Activated naive CD4-positive, alpha-beta T cell treated with anti-CD3 and anti-CD28 coated beads, Interleukin-2, amount 50 U/mL, for 16 hours (primary cell): ENCODE data around the gene STX8.

Experiments
- DNase-seq: peaks from one replicate; pipeline ENCODE4 v3.0.0-alpha.2; 2020

The STX8 gene

GRCh38 chr17:9219631-9220397 lies 355.8 kb downstream of the STX8 start:
- no peak for DNase-seq

DNA sequence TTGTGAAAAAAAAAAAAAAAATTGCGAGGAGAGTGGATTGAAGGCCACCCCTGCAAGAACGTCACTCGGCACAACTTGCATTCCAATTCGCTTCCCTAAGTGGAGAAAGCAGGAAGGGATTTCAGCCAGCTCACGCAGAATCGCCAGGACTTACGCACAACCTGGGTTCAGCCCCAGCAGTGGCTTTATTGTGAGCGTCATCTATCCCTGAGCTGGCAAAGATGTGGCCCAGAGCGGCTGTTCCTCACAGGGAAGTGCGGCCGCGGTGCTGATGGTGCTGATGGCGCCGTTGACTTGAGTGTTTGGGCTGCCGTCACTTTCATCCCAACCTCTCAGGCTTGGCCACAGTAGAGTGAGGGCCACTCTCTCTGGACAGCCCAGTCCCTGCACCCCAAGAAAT lies 356.7 kb downstream of the STX8 start:
- DNase-seq: no peak

DNA sequence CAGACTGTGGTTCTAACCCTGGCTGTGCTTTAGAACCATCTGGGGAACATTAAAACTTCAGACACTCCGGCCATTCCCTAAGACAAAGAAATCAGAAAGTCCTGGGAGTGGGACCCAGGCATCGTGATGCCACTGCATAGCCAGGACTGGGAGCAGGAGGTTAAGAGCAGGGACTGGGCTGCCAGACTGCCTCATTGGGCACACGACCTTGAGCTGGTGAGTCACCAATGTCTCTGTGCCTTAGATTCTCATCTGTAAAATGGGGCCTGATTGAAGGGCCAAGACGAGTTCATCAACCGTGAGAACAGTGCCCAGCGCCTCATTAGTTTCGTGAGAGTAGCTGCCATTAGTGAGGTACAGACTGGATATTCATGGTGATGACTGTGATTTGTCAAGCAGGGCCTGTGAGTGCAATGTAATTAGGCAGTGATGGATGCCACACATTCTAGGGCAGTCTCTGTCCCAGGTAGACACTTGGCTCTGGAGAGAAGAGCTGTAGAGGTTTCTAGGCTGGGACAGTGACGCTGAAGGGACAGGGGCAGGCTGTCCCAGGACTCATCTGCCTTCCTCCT lies 357.5 kb downstream of the STX8 start:
- no peak for DNase-seq

DNA sequence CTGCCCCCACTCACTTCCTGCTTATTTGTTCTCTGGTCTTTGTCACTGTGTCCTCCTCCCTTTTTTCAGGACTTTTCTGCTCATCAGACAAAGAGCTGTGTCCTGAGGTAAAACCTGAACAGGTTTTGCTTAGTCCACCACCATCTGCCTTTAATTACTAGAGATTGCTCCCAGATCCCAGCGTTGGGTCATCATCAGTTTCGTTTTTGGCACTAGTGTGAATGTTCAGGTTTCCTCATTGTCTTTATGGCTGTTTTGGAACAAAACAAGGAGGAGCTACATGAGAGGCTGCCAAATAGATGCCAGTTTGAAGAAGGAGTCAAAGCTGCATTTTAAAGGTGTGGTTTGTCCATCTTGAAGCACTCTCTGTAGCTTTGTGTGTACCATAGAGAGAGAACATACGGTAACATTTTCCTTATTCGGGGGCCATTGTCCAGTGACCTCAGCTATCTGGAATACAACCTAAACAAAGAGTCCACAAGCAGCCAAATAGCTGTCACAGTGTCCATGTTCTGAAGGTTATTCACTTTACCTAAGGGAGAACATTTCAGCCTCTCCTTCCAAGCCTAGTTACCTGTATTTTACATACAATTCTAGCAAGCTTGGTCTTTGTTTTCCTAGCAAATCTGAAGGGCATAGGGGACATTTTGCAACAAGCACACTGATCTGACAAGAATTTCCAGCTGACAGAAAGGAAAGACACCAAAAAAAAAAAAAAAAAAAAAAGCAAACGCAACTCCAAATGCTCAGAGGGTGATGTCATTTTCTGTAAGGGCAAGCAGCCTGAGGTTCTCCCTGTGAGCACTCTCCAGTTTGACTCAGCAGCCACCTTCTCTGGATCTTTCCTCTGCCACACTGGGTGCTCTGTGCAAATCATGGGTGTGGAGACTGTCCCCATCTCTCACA lies 358.2 kb downstream of the STX8 start:
- no peak for DNase-seq

GRCh38 chr17:9215465-9215864 lies 360.2 kb downstream of the STX8 start:
- no peak for DNase-seq

DNA sequence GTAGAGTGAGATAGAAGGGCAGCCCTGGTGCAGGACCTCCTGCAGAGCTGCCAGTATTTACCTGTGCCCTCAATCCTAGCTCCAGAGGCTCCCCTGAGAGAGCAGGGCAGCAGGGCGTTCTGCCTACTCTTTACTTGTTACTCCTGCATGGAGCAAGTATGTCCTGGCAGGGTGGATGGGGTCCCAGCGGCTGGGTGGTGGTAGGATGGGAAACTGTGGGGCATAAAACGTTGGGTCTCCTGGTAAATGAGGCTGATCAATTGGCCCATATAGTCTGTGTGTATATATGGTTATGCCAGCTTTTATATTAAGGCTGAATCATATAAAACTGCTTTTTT lies 362.3 kb downstream of the STX8 start:
- DNase-seq: no peak

GRCh38 chr17:9212376-9213302 lies 363.0 kb downstream of the STX8 start:
- DNase-seq: no peak

DNA sequence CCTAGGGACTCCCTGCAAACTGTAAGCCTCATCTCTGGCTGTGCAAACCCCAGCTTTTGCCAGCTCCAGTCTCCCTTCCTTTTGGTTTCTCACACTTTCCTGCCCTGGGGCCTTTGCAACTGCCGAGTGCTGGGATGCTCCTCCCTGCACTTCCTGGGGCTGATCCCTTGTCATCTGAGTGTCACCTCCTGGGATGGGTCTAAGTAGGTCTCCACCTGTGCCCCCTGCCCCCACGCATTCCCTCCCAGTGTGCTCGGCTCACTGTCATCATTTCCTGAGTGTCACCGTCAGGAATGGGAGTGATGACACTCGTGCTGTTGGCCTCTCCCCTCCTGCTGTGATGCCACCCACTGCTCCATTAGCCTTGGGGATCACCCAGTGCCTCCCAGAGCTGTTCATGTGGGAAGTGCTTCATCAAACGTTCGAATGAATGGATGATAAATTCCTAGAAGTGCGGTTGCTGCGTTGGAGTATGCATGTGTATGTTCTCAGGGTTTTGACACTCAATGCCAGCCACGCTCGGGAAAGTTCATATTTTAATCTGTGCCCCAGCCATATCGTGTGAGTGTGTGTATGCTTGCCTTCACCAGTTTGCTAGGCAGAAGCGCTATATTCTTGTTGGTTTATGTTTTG lies 364.4 kb downstream of the STX8 start:
- no peak for DNase-seq

DNA sequence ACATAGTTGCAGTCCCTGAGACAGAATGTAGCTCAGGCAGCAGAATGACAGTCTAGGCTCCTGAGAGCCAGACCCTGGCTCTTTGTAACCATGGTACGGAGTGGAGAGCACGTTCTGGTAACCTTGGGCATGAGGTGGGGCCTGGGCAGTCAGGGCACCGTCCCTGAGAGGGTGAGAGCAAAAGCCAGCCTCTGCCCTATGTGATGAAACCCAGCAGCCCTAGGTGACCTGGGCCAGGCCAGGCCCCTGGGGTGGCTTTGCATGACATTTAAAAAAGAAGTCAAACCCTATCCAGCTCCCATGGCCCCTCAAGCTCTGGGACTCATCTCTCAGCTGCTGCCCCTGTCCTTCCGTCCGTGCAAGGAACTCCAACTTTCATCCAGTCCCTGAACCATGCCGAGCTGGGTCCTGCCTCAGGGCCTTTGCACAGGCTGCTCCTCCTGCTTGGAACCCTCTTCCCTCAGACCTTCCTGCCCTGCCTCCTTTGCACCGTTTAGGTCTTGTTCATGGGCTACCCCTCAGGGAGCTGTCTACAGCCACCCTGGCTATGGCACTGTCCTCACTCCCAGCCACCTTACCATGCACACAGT lies 365.7 kb downstream of the STX8 start:
- DNase-seq: no peak

DNA sequence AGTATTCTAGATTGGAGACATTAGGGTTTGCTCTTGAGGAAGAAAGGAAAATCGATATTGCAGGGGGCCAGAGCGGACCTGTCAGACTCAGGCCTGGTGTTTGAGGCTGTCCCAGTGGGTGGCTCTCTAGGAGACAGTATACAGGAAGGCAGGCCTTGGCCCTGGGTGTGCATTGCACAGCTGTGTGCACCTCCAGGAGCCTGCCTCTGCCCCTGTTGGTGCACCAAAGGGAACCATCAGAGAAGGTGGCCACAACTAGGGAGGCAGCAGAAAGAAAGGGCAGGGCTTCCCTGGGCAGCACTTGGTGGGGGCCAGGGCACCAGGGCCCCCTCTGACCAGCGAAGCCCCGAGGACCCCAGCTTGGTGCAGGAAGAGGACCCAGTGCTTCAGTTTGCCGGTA lies 366.3 kb downstream of the STX8 start:
- DNase-seq: no peak

- DNase-seq: no peak
Observed at GRCh38 chr17:9208381-9209105, 367.1 kb downstream of the STX8 start.

DNA sequence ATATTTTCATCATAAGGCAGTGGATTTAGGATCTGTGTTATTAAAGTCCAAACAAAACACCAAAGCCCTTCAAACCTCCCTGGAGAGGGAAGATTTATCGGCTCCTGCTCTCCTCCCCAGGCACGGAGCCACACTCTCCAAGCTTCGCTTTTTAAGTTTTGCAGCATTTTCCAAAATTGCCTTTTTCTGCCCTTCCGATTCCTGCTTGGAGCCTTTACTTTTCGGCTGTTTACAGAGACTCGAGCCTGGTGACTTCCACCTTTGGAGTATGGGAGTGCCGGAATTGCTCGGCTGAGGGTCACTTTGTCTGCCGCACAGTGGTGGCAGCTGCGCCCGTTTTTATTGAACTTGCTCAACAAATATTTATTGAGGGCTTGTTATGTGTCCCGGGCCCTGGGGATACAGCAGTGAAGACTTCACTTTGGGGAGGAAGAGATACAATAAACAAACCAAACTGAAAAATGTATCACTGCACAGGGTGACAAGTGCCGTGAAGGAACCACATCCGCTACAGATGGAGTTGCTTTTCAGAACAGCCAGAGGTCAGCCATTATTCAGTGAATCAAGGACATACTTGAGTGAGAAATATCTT lies 368.8 kb downstream of the STX8 start:
- no peak for DNase-seq

DNA sequence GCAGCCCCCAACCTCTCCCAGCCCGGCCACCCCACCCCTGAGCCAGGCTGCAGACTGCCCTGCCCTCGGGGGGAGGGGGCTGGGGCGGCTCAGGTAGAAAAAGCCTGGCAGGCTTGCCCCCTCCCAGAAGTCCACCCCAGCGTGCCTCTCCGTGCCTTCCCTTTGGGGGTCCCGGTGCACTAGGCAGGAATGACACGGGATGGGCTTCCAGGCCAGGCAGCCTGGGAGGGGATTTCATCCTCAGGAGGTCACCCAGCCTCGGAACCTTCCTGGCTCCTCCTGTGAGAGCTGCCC lies 369.3 kb downstream of the STX8 start:
- no peak for DNase-seq

- no peak for DNase-seq
Observed at GRCh38 chr17:9205520-9206409, 369.9 kb downstream of the STX8 start.

GRCh38 chr17:9204637-9205329 lies 370.8 kb downstream of the STX8 start:
- DNase-seq: no peak

- DNase-seq: no peak
Observed at GRCh38 chr17:9203771-9204425, 371.7 kb downstream of the STX8 start.

DNA sequence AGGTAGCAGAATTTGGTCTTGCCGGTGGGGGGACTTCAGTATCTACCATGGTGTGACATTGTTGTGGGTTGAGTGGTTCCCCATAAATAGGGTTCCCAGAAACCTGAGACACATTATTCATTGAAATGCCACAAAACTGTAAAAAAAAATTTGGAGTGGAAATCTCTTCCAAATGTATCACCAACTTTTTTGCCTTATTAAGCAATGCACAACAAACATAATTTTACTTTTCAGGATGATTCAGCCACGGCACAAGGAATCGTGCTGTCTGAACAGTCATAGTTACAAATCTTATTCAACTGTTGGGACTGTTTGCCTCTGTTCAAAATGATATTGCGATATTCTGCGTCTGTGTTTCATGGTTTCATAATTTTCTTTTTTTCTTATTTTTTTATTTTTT lies 373.1 kb downstream of the STX8 start:
- no peak for DNase-seq

DNA sequence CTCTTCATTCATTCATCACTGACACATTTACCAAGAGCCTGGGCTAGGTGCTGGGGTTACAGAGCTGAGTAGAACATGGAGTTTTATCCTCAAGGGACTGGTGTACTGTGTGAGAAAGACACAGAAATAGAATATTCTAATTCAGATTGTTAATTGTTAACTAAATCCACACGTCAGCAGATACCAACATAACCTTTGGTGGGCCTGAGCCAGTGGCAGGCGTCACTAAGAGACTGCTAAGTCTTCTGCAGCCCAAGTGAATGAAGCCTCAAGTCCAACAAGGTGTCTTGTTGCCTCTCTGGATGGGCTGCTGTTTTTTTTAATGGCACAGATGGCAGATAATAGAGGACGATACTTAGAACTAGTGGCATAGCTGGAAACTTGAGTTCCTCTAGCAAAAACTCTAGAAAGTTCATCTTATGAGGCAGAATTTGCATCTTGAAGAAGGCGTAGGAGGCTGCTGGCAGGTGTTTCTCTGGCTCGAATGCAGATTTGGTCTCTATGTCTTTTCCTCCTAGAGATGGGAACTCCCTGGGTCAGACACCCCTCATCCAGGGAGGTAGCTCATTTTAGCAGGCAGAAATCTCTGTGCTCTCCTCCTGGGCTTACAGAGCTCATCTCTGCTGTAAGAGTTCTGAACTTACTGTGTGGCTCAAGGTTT lies 374.8 kb downstream of the STX8 start:
- no peak for DNase-seq
